HEK293 (cell line): ENCODE measurements around the gene CDH6.

Source experiments
- CTCF ChIA-PET: fragments of 350-600 bp; formaldehyde crosslinking; extraction: SDS; loops from one replicate; lab custom pipeline; 2021; ENCODE audit warnings: antibody characterized with exemption; lab: Yijun Ruan, JAX
- POLR2A ChIA-PET: fragments of 300-600 bp; formaldehyde crosslinking; extraction: SDS; loops from one replicate; lab custom pipeline; 2020; ENCODE audit warnings: antibody characterized with exemption, inconsistent platforms; lab: Yijun Ruan, JAX
- H3K27ac ChIP-seq: fragments of 200-500 bp; sonication (Bioruptor generic); 2 replicates; pipeline ENCODE4 v1.5.1; 2014; ENCODE audit warnings: low read depth, low read length, control low read depth, inconsistent platforms; ENCODE audit errors: extremely low read depth
- H3K36me3 ChIP-seq, 2 experiments: fragments of 200-500 bp in 1 of 2; sonication (Bioruptor generic) in 1 of 2; 1 replicate in 1 of 2; 2 replicates in 1 of 2; pipeline ENCODE4 v1.5.1; 2014 to 2017; ENCODE audit warnings: inconsistent platforms in 2 of 2, low read length in 2 of 2; ENCODE audit not compliant: control insufficient read depth in 2 of 2, insufficient read depth in 1 of 2
- H3K4me1 ChIP-seq: fragments of 200-500 bp; sonication (Bioruptor generic); 2 replicates; pipeline ENCODE4 v1.5.1; 2014; ENCODE audit warnings: mild to moderate bottlenecking, low read length, inconsistent platforms; ENCODE audit not compliant: control insufficient read depth, insufficient read depth
- H3K4me3 ChIP-seq: 2 replicates; pipeline ENCODE4 v1.5.1; 2011; ENCODE audit warnings: low read depth, mild to moderate bottlenecking, control low read depth, low read length, moderate library complexity
- H3K9me3 ChIP-seq: fragments of 200-500 bp; sonication (Bioruptor generic); 2 replicates; pipeline ENCODE4 v1.5.1; 2014; ENCODE audit warnings: low read depth, low read length, inconsistent platforms; ENCODE audit not compliant: control insufficient read depth, insufficient read depth
- IKZF3 ChIP-seq: fragments of 450-650 bp; IDR thresholded peaks from 2 replicates; pipeline ENCODE4 v1.5.0; 2018; ENCODE audit warnings: missing biosample characterization, mild to moderate bottlenecking, missing genetic modification characterization, moderate library complexity
- MYNN ChIP-seq: fragments of 450-650 bp; formaldehyde crosslinking; IDR thresholded peaks from 2 replicates; pipeline ENCODE4 v1.5.1; 2016; ENCODE audit warnings: missing biosample characterization, missing genetic modification characterization, borderline replicate concordance
- MZF1 ChIP-seq: fragments of 450-650 bp; formaldehyde crosslinking; IDR thresholded peaks from 2 replicates; pipeline ENCODE4 v1.5.1; 2017; ENCODE audit warnings: missing biosample characterization, missing genetic modification characterization, borderline replicate concordance
- OVOL3 ChIP-seq: fragments of 450-650 bp; formaldehyde crosslinking; IDR thresholded peaks from 2 replicates; pipeline ENCODE4 v1.5.1; 2016; ENCODE audit warnings: missing biosample characterization, missing genetic modification characterization
- SALL2 ChIP-seq: fragments of 450-650 bp; formaldehyde crosslinking; IDR thresholded peaks from 2 replicates; pipeline ENCODE4 v1.5.0; 2017; ENCODE audit warnings: missing biosample characterization, mild to moderate bottlenecking, missing genetic modification characterization, borderline replicate concordance
- WT1 ChIP-seq: fragments of 450-650 bp; formaldehyde crosslinking; IDR thresholded peaks from 2 replicates; pipeline ENCODE4 v1.5.1; 2016; ENCODE audit warnings: missing biosample characterization, missing genetic modification characterization
- ZBTB17 ChIP-seq: fragments of 450-650 bp; formaldehyde crosslinking; IDR thresholded peaks from 2 replicates; pipeline ENCODE4 v1.5.1; 2016; ENCODE audit warnings: missing biosample characterization, missing genetic modification characterization
- ZBTB21 ChIP-seq: fragments of 450-650 bp; formaldehyde crosslinking; IDR thresholded peaks from 2 replicates; pipeline ENCODE4 v1.5.1; 2017; ENCODE audit warnings: missing biosample characterization, missing genetic modification characterization
- ZBTB48 ChIP-seq: fragments of 450-650 bp; formaldehyde crosslinking; IDR thresholded peaks from 2 replicates; pipeline ENCODE4 v1.5.1; 2016; ENCODE audit warnings: missing biosample characterization, missing genetic modification characterization
- ZBTB7A ChIP-seq: fragments of 450-650 bp; formaldehyde crosslinking; IDR thresholded peaks from 2 replicates; pipeline ENCODE4 v1.5.1; 2016; ENCODE audit warnings: low read depth, missing biosample characterization, missing genetic modification characterization
- ZFP37 ChIP-seq: fragments of 450-650 bp; formaldehyde crosslinking; IDR thresholded peaks from 2 replicates; pipeline ENCODE4 v1.5.1; 2016; ENCODE audit warnings: missing biosample characterization, missing genetic modification characterization
- ZNF10 ChIP-seq: fragments of 450-650 bp; formaldehyde crosslinking; IDR thresholded peaks from 2 replicates; pipeline ENCODE4 v1.5.1; 2017; ENCODE audit warnings: missing biosample characterization, missing genetic modification characterization
- ZNF146 ChIP-seq: fragments of 450-650 bp; formaldehyde crosslinking; IDR thresholded peaks from 2 replicates; pipeline ENCODE4 v1.5.1; 2016; ENCODE audit warnings: missing biosample characterization, missing genetic modification characterization
- ZNF184 ChIP-seq: fragments of 450-650 bp; IDR thresholded peaks from 2 replicates; pipeline ENCODE4 v1.5.1; 2018; ENCODE audit warnings: missing biosample characterization, mild to moderate bottlenecking, missing genetic modification characterization
- ZNF202 ChIP-seq: fragments of 450-650 bp; formaldehyde crosslinking; IDR thresholded peaks from 2 replicates; pipeline ENCODE4 v1.5.1; 2016; ENCODE audit warnings: missing biosample characterization, missing genetic modification characterization, borderline replicate concordance
- ZNF223 ChIP-seq: fragments of 450-650 bp; formaldehyde crosslinking; IDR thresholded peaks from 2 replicates; pipeline ENCODE4 v1.5.1; 2016; ENCODE audit warnings: missing biosample characterization, missing genetic modification characterization
- ZNF24 ChIP-seq: fragments of 450-650 bp; formaldehyde crosslinking; IDR thresholded peaks from 2 replicates; pipeline ENCODE4 v1.5.1; 2016; ENCODE audit warnings: missing biosample characterization, missing genetic modification characterization
- ZNF324 ChIP-seq: fragments of 450-650 bp; formaldehyde crosslinking; IDR thresholded peaks from 2 replicates; pipeline ENCODE4 v1.5.1; 2016; ENCODE audit warnings: missing biosample characterization, missing genetic modification characterization
- ZNF354C ChIP-seq: fragments of 450-650 bp; formaldehyde crosslinking; IDR thresholded peaks from 2 replicates; pipeline ENCODE4 v1.5.1; 2016; ENCODE audit warnings: missing biosample characterization, missing genetic modification characterization, low read depth, borderline replicate concordance
- ZNF37A ChIP-seq: fragments of 450-650 bp; IDR thresholded peaks from 2 replicates; pipeline ENCODE4 v1.5.1; 2018; ENCODE audit warnings: missing biosample characterization, missing genetic modification characterization
- ZNF416 ChIP-seq: fragments of 450-650 bp; formaldehyde crosslinking; IDR thresholded peaks from 2 replicates; pipeline ENCODE4 v1.5.1; 2016; ENCODE audit warnings: missing biosample characterization, missing genetic modification characterization
- ZNF501 ChIP-seq: fragments of 450-650 bp; formaldehyde crosslinking; IDR thresholded peaks from 2 replicates; pipeline ENCODE4 v1.5.1; 2016; ENCODE audit warnings: missing biosample characterization, missing genetic modification characterization
- ZNF530 ChIP-seq: fragments of 450-650 bp; formaldehyde crosslinking; IDR thresholded peaks from 2 replicates; pipeline ENCODE4 v1.5.1; 2016; ENCODE audit warnings: low read depth, missing biosample characterization, missing genetic modification characterization
- ZNF558 ChIP-seq: fragments of 450-650 bp; formaldehyde crosslinking; IDR thresholded peaks from 2 replicates; pipeline ENCODE4 v1.5.1; 2016; ENCODE audit warnings: missing biosample characterization, missing genetic modification characterization
- ZNF600 ChIP-seq: fragments of 450-650 bp; formaldehyde crosslinking; IDR thresholded peaks from 2 replicates; pipeline ENCODE4 v1.5.1; 2016; ENCODE audit warnings: missing biosample characterization, missing genetic modification characterization
- ZNF670 ChIP-seq: fragments of 450-650 bp; formaldehyde crosslinking; IDR thresholded peaks from 2 replicates; pipeline ENCODE4 v1.5.1; 2016; ENCODE audit warnings: missing biosample characterization, missing genetic modification characterization, low read depth
- ZNF785 ChIP-seq: fragments of 450-650 bp; formaldehyde crosslinking; IDR thresholded peaks from 2 replicates; pipeline ENCODE4 v1.5.1; 2016; ENCODE audit warnings: missing biosample characterization, missing genetic modification characterization
- ZSCAN23 ChIP-seq: fragments of 450-650 bp; formaldehyde crosslinking; IDR thresholded peaks from 2 replicates; pipeline ENCODE4 v1.5.1; 2016; ENCODE audit warnings: missing biosample characterization, missing genetic modification characterization
- TF ChIP-seq, protein P1 (sequence below): fragments of 450-650 bp; formaldehyde crosslinking; conservative IDR thresholded peaks from 2 replicates; pipeline ENCODE4 v1.5.1; 2016; ENCODE audit warnings: low read depth, missing biosample characterization, missing genetic modification characterization
- TF ChIP-seq, protein P2 (sequence below): fragments of 450-650 bp; formaldehyde crosslinking; IDR thresholded peaks from 2 replicates; pipeline ENCODE4 v1.5.1; 2016; ENCODE audit warnings: missing biosample characterization, missing genetic modification characterization
- TF ChIP-seq, protein P3 (sequence below): fragments of 450-650 bp; formaldehyde crosslinking; IDR thresholded peaks from 2 replicates; pipeline ENCODE4; 2016; ENCODE audit warnings: missing biosample characterization, missing genetic modification characterization

The CDH6 gene

DNA sequence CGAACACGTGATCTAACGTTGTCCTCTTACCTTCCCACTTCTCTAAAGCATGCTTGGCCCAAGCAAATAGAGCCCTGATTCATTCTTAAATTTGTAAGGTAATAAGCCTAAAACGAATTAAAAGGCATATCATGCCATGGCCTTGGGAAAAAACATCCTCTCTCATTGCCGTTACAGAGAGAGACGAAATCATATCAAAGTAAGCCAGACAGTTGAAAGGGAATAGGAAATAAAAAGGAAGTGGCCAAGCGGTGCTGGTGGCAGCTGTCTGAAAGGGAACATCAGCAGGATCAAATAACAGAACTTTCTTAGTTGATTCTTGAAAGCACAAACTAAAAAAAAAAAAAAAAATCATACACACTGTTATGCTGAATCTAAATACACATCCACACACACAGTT is 49.1 kb upstream of the CDH6 start:
- ChIA-PET POLR2A (no interaction called here), CTCF (no interaction called here)
- H3K36me3 ChIP-seq = no peaks in the 10 kb centered on the region
- no peak overlapping the region for H3K27ac ChIP-seq
- H3K9me3 ChIP-seq = no peaks in the 10 kb centered on the region
- H3K4me1 ChIP-seq = no peaks in the 10 kb centered on the region
- no peak overlapping the region for H3K4me3 ChIP-seq
- no peak for TF ChIP-seq ZNF146 (tag by site-specific recombination)
- no peak for TF ChIP-seq ZNF785 (tag by site-specific recombination)
- TF ChIP-seq ZNF670 = no peak
- no peak for TF ChIP-seq ZNF501 (tag by site-specific recombination)
- TF ChIP-seq ZBTB7A (tag by site-specific recombination) = no peak
- TF ChIP-seq ZNF416 (tag by site-specific recombination) = no peak
- no peak for TF ChIP-seq ZNF558 (tag by site-specific recombination)
- TF ChIP-seq ZNF324 (tag by site-specific recombination) = no peak
- TF ChIP-seq IKZF3 = no peak
- TF ChIP-seq ZNF354C (tag by site-specific recombination) = no peak
- no peak for TF ChIP-seq ZNF600 (tag by site-specific recombination)
- TF ChIP-seq ZBTB17 (tag by site-specific recombination) = no peak
- TF ChIP-seq, protein P1, sequence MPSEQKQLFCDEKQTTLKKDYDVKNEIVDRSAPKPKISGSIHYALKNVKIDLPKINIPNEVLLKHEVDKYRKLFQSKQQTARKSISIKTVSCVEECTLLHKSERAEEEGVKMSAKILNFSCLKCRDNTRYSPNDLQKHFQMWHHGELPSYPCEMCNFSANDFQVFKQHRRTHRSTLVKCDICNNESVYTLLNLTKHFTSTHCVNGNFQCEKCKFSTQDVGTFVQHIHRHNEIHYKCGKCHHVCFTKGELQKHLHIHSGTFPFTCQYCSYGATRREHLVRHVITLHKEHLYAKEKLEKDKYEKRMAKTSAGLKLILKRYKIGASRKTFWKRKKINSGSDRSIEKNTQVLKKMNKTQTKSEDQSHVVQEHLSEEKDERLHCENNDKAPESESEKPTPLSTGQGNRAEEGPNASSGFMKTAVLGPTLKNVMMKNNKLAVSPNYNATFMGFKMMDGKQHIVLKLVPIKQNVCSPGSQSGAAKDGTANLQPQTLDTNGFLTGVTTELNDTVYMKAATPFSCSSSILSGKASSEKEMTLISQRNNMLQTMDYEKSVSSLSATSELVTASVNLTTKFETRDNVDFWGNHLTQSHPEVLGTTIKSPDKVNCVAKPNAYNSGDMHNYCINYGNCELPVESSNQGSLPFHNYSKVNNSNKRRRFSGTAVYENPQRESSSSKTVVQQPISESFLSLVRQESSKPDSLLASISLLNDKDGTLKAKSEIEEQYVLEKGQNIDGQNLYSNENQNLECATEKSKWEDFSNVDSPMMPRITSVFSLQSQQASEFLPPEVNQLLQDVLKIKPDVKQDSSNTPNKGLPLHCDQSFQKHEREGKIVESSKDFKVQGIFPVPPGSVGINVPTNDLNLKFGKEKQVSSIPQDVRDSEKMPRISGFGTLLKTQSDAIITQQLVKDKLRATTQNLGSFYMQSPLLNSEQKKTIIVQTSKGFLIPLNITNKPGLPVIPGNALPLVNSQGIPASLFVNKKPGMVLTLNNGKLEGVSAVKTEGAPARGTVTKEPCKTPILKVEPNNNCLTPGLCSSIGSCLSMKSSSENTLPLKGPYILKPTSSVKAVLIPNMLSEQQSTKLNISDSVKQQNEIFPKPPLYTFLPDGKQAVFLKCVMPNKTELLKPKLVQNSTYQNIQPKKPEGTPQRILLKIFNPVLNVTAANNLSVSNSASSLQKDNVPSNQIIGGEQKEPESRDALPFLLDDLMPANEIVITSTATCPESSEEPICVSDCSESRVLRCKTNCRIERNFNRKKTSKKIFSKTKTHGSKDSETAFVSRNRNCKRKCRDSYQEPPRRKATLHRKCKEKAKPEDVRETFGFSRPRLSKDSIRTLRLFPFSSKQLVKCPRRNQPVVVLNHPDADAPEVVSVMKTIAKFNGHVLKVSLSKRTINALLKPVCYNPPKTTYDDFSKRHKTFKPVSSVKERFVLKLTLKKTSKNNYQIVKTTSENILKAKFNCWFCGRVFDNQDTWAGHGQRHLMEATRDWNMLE (tag by site-specific recombination) = no peak
- TF ChIP-seq ZNF10 (tag by site-specific recombination) = no peak
- TF ChIP-seq ZBTB21 = no peak

DNA sequence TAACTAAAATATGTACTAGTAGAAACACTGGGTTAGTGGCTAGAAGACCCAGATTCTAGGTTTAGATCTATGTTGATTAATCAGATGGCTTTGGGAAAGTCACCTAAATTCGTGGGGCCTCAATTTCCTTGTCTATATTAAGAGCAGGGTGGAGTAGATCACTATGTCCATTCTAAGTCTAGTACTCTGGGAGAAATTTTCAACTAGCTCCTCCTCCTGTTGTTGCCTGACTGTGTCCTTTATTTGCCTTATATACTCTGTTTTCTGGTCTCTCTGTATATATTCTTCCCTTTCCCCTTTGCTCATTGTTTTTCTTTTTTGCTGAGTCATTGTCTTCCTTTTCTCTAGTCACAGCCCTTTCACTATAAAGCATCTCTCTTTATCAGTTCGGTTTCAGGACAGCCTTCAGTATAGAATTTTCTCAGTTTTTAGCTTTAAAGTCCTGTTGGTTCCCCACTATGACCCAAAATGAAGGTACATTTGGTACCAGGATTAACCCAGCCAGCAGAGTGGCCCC is 44.5 kb upstream of the CDH6 start:
- TF ChIP-seq ZNF184 (tag by site-specific recombination) = no peak
- TF ChIP-seq OVOL3 (tag by site-specific recombination) = no peak
- no peak for TF ChIP-seq MYNN (tag by site-specific recombination)
- TF ChIP-seq ZSCAN23 (tag by site-specific recombination) = no peak
- TF ChIP-seq ZNF223 (tag by site-specific recombination) = no peak
- TF ChIP-seq, protein P2, sequence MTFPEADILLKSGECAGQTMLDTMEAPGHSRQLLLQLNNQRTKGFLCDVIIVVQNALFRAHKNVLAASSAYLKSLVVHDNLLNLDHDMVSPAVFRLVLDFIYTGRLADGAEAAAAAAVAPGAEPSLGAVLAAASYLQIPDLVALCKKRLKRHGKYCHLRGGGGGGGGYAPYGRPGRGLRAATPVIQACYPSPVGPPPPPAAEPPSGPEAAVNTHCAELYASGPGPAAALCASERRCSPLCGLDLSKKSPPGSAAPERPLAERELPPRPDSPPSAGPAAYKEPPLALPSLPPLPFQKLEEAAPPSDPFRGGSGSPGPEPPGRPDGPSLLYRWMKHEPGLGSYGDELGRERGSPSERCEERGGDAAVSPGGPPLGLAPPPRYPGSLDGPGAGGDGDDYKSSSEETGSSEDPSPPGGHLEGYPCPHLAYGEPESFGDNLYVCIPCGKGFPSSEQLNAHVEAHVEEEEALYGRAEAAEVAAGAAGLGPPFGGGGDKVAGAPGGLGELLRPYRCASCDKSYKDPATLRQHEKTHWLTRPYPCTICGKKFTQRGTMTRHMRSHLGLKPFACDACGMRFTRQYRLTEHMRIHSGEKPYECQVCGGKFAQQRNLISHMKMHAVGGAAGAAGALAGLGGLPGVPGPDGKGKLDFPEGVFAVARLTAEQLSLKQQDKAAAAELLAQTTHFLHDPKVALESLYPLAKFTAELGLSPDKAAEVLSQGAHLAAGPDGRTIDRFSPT (tag by site-specific recombination) = no peak
- TF ChIP-seq ZNF202 (tag by site-specific recombination) = no peak
- no peak for TF ChIP-seq ZNF530 (tag by site-specific recombination)
- TF ChIP-seq MZF1 (tag by site-specific recombination) = no peak
- TF ChIP-seq ZBTB48 (tag by site-specific recombination) = no peak
- TF ChIP-seq SALL2 (tag by site-specific recombination) = no peak
- TF ChIP-seq, protein P3, sequence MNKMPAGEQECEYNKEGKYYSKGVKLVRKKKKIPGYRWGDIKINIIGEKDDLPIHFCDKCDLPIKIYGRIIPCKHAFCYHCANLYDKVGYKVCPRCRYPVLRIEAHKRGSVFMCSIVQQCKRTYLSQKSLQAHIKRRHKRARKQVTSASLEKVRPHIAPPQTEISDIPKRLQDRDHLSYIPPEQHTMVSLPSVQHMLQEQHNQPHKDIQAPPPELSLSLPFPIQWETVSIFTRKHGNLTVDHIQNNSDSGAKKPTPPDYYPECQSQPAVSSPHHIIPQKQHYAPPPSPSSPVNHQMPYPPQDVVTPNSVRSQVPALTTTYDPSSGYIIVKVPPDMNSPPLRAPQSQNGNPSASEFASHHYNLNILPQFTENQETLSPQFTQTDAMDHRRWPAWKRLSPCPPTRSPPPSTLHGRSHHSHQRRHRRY (tag by site-specific recombination) = no peak
- no peak for TF ChIP-seq ZFP37
- TF ChIP-seq WT1 (tag by site-specific recombination) = no peak
- no peak for TF ChIP-seq ZNF37A
- no peak for TF ChIP-seq ZNF24 (tag by site-specific recombination)
- TF ChIP-seq IKZF3 = no peak
- TF ChIP-seq, all 188 proteins: peak for 0
- H3K27ac ChIP-seq = no peak overlapping the region
- H3K4me3 ChIP-seq = no peak overlapping the region
- no peaks in the 10 kb centered on the region for H3K9me3 ChIP-seq
- no peaks in the 10 kb centered on the region for H3K4me1 ChIP-seq
- H3K36me3 ChIP-seq = no peaks in the 10 kb centered on the region
- ChIA-PET CTCF (no interaction called here), POLR2A (no interaction called here)
